Esophagus muscularis mucosa (tissue), 4 donors: ENCODE measurements around the gene SARS1. TPM values are rescaled to one million over a fixed set of nuclear protein-coding genes. Genes with fewer than 3 reads are reported as not detected.
A peak's percentile ranks its signal among the peaks of the same experiment; 100 is the strongest.

Experiments used
- DNase-seq: peaks from one replicate; pipeline ENCODE4 v3.0.0-alpha.2; 2017; ENCODE audit errors: extremely low spot score
- H3K27ac ChIP-seq, 4 donors: fragments of 200-600 bp; sonication (generic); replicated peaks in 1 of 4; 1 replicate in 3 of 4; 2 replicates in 1 of 4; pipeline ENCODE4 v1.5.1; 2016 to 2019; ENCODE audit warnings: mild to moderate bottlenecking in 1 of 4
- H3K27me3 ChIP-seq, 4 donors: fragments of 200-600 bp; sonication (generic); one replicate each; pipeline versions ENCODE4 v1.5.1 to v1.6.0; 2016 to 2019
- H3K36me3 ChIP-seq, 4 donors: fragments of 200-600 bp; sonication (generic); one replicate each; pipeline ENCODE4 v1.5.1; 2016 to 2019
- H3K4me1 ChIP-seq, 4 donors: fragments of 200-600 bp; sonication (generic); one replicate each; pipeline ENCODE4 v1.5.1; 2016 to 2019
- H3K4me3 ChIP-seq, 4 donors: fragments of 200-600 bp; sonication (generic); 1 replicate in 2 of 4; 2 replicates in 2 of 4; pipeline ENCODE4 v1.5.1; 2016 to 2019; ENCODE audit warnings: mild to moderate bottlenecking in 4 of 4, moderate library complexity in 1 of 4
- H3K9me3 ChIP-seq, 4 donors: fragments of 200-600 bp; sonication (generic); 1 replicate in 3 of 4; 2 replicates in 1 of 4; pipeline ENCODE4 v1.5.1; 2016 to 2019
- EP300 ChIP-seq: sonication (generic); formaldehyde crosslinking; IDR thresholded peaks from one replicate; pipeline ENCODE4 v1.6.1; 2017; ENCODE audit warnings: antibody characterized with exemption
- POLR2A ChIP-seq: fragments of 450-650 bp; IDR thresholded peaks from one replicate; pipeline ENCODE4 v1.6.1; 2017; ENCODE audit warnings: antibody characterized with exemption, moderate library complexity, mild to moderate bottlenecking, low read depth
- POLR2AphosphoS5 ChIP-seq, 2 donors: sonication (generic); formaldehyde crosslinking; IDR thresholded peaks; one replicate each; pipeline ENCODE4 v1.6.1; 2017; ENCODE audit warnings: antibody characterized with exemption in 2 of 2
- WGBS: methylation state at CpG from one replicate; pipeline ENCODE4 v1.1.5; 2018; 5-methylcytosine and 5-hydroxymethylcytosine counted together
- intact Hi-C: fragments of 100-400 bp; cut with DNase I; formaldehyde crosslinking; loops from one replicate; pipeline ENCODE4 v1.15.1; 2023
- total RNA-seq, 4 donors: library from RNA; depleted of rRNA; stranded (reverse); fragments of >200 nt; gene quantifications; one replicate each; pipeline versions ENCODE4 v1.1.0 to v1.2.1, GENCODE V29; 2016
- TF ChIP-seq, protein P1 (sequence below), 3 experiments: fragments of 200-600 bp in 2 of 3; fragments of 450-650 bp in 1 of 3; sonication (generic) in 2 of 3; IDR thresholded peaks; one replicate each; pipeline ENCODE4 v1.5.1; 2017 to 2019; ENCODE audit warnings: antibody characterized with exemption in 3 of 3, mild to moderate bottlenecking in 2 of 3, moderate library complexity in 1 of 3

The SARS1 gene
- total RNA-seq, 4 donors from 2014 or later = 125 to 180 (median 144) TPM

- 90% methylated on average over 8 of the region's 8 CpGs for WGBS
- Histone ChIP-seq H3K27ac (no peak overlapping the region), H3K36me3 (no peaks in the 10 kb centered on the region), H3K9me3 (no peaks in the 10 kb centered on the region), H3K27me3 (no peaks in the 10 kb centered on the region), H3K4me3 (no peak overlapping the region), H3K4me1 (peaks cover 7 to 39% (median 22%) of the 10 kb centered on the region in 4 donors)
- DNase-seq = no peak
- intact Hi-C loops = loop anchor here (5.0 kb wide), 1 partner anchor 50 kb away; no protein-coding TSS in a partner anchor
- TF ChIP-seq POLR2A (no peak), EP300 (no peak), POLR2AphosphoS5 (IDR thresholded peaks at IDR 0.05) (no peak)
- TF ChIP-seq, protein P1, sequence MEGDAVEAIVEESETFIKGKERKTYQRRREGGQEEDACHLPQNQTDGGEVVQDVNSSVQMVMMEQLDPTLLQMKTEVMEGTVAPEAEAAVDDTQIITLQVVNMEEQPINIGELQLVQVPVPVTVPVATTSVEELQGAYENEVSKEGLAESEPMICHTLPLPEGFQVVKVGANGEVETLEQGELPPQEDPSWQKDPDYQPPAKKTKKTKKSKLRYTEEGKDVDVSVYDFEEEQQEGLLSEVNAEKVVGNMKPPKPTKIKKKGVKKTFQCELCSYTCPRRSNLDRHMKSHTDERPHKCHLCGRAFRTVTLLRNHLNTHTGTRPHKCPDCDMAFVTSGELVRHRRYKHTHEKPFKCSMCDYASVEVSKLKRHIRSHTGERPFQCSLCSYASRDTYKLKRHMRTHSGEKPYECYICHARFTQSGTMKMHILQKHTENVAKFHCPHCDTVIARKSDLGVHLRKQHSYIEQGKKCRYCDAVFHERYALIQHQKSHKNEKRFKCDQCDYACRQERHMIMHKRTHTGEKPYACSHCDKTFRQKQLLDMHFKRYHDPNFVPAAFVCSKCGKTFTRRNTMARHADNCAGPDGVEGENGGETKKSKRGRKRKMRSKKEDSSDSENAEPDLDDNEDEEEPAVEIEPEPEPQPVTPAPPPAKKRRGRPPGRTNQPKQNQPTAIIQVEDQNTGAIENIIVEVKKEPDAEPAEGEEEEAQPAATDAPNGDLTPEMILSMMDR (IDR thresholded peaks at IDR 0.05) = no peak
Measured at GRCh38 chr1:109247401-109248365, 34.0 kb downstream of the SARS1 start.

DNA sequence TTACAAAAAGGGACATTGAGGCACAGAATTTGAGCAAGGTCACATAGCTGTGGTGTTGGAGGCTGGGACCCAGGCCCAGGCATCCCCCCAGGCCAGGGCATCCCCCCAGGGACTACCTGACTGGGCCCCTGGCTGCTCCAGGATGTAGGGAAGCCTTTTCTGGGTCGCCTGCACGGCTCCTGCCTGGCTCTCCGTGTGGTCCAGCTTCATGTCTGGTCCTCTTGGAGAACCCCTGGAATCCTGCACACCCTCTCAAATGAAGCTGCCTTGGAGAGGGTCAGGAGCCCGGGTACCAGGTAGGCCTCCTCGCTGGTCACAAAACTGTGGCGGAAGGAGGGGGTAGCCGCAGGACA, 34.7 kb downstream of the SARS1 start:
- no peaks in the 10 kb centered on the region for H3K27me3 ChIP-seq
- no peak overlapping the region for H3K4me3 ChIP-seq
- no peak for DNase-seq
- no peaks in the 10 kb centered on the region for H3K36me3 ChIP-seq
- 93% methylated on average over 7 of the region's 7 CpGs for WGBS
- TF ChIP-seq EP300 = no peak
- TF ChIP-seq POLR2A = no peak
- no peak for TF ChIP-seq POLR2AphosphoS5 (IDR thresholded peaks at IDR 0.05)
- TF ChIP-seq, protein P1 (IDR thresholded peaks at IDR 0.05) = no peak
- H3K9me3 ChIP-seq = no peaks in the 10 kb centered on the region
- intact Hi-C loops = loop anchor here (5.0 kb wide), 1 partner anchor 51 kb away; no protein-coding TSS in a partner anchor
- H3K27ac ChIP-seq = no peak overlapping the region
- peaks cover 8 to 41% (median 26%) of the 10 kb centered on the region in 4 donors for H3K4me1 ChIP-seq

GRCh38 chr1:109248797-109249629, 35.3 kb downstream of the SARS1 start, which contains the start of gene CELSR2:
Gene CELSR2, plus strand, starts transcription at chr1:109249539. Its CDS starts 541 bp downstream, at chr1:109250080.
- WGBS = 57% methylated on average over 10 of the region's 49 CpGs

More at GRCh38 chr1:109248797-109249629, 35.3 kb downstream of the SARS1 start, which contains the start of gene CELSR2:
- intact Hi-C loops = loop anchor here (5.0 kb wide), 1 partner anchor 52 kb away; no protein-coding TSS in a partner anchor
- Histone ChIP-seq H3K9me3 (no peaks in the 10 kb centered on the region), H3K27ac (peak within 1 kb of the TSS; percentile 63 to 69 (median 66)), H3K36me3 (no peaks in the 10 kb centered on the region), H3K4me3 (peak within 1 kb of the TSS; percentile 74 to 89 (median 76)), H3K27me3 (no peaks in the 10 kb centered on the region), H3K4me1 (peaks cover 14 to 47% (median 32%) of the 10 kb centered on the region in 4 donors)
- no peak for DNase-seq
- TF ChIP-seq EP300 = no peak
- TF ChIP-seq, protein P1 (IDR thresholded peaks at IDR 0.05) = no peak
- TF ChIP-seq POLR2A = no peak
- peak; percentile 63 to 72 for TF ChIP-seq POLR2AphosphoS5 (IDR thresholded peaks at IDR 0.05)
